ENCODE measurements around the gene PORCN.

- TF ChIP-seq POLR2AphosphoS5 (IDR thresholded peaks at IDR 0.05; ENCODE audit: borderline replicate concordance, low read depth, low read length): no peak
- TF ChIP-seq EZH2 (IDR thresholded peaks at IDR 0.05): no peak
Measured at GRCh38 chrX:48512371-48512935, 3.7 kb downstream of the PORCN start.
